GM19238 (cell line): ENCODE data around the gene PLXNA3.

Experiments used
- DNase-seq: peaks from one replicate; pipeline ENCODE4 v3.0.0; 2011; ENCODE audit warnings: low spot score; ENCODE audit not compliant: insufficient read length

Gene PLXNA3

DNA sequence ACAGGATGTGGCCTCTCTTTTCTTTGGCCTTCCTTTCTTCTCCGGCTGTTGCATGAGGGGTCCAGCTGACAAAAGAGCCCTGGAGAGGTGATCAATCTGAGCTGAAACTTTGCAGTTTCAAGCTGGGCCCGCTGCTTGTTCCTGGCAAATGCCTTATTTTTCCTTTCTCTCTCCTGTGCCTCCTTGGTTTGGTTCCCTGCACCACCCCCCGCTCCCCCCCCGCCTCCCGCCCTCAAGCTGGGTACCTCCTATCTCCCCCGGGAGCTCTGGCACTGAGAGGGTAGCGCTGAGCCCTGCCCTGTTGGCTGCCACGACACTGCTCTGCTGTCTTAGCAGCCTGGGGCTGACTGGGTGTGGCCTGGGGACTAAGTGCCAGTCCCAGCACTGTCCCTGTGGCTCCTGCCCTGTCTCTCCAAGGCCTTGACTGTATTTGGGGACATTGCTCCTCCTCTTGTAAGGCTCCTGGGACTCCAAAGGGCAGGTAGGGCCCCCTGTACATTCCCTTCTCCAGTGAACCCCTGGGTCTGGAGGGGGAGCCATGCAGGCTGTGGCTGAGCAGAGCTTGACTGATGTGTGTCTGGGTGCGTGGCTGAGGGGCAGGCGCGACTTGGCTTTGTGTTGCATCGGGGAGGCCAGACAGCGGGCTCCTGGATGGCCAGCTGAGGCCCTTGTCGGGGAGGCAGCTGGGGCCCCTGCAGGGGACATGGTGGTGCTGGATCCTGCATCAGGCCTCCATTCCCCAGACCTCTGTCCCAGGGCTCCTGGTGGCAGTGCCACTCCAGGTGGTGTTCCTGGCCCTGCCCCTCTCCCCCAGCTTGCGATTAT is 1.1 kb downstream of the PLXNA3 start:
- DNase-seq = no peak

- DNase-seq = no peak
These were observed 1.8 kb downstream of the PLXNA3 start for GRCh38 chrX:154459832-154460231.

DNA sequence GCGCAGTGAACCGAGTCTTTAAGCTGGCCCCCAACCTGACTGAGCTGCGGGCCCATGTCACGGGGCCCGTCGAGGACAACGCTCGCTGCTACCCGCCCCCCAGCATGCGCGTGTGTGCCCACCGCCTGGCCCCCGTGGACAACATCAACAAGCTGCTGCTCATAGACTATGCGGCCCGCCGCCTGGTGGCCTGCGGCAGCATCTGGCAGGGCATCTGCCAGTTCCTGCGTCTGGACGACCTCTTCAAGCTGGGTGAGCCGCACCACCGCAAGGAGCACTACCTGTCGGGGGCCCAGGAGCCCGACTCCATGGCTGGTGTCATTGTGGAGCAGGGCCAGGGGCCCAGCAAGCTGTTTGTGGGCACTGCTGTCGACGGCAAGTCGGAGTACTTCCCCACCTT is 2.2 kb downstream of the PLXNA3 start:
- no peak for DNase-seq

GRCh38 chrX:154462396-154462795 is 4.3 kb downstream of the PLXNA3 start:
- DNase-seq = no peak

DNA sequence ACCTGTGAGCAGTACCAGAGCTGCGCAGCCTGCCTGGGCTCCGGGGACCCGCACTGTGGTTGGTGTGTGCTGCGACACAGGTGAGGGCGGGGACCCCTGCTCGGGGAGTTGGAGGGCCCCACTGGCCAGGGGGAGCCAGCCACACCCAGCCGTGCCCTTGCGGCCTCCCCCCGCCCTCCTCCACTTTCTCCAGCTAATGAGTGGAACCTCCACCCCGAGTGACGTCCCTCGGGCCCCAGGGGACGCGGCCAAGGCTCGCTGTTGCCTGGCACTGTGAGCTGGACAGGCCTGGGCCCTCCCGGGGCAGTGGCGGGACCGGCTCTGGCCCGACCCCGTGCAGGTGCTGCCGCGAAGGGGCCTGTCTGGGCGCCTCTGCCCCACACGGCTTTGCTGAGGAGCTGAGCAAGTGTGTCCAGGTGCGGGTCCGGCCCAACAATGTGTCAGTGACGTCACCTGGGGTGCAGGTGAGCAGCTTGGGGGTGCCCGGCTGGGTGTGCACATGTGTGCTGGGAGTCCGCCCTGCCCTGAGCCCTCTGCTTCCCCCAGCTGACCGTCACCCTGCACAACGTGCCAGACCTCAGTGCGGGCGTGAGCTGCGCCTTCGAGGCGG is 5.6 kb downstream of the PLXNA3 start:
- DNase-seq = no peak

- no peak for DNase-seq
These were observed 6.8 kb downstream of the PLXNA3 start for GRCh38 chrX:154464806-154465365.

- DNase-seq = no peak
These were observed 7.5 kb downstream of the PLXNA3 start for GRCh38 chrX:154465601-154466000.

GRCh38 chrX:154466036-154466435 is 8.0 kb downstream of the PLXNA3 start:
- no peak for DNase-seq

- no peak for DNase-seq
These were observed 8.8 kb downstream of the PLXNA3 start for GRCh38 chrX:154466907-154467306.

GRCh38 chrX:154467556-154467955 is 9.5 kb downstream of the PLXNA3 start:
- DNase-seq = no peak

GRCh38 chrX:154468217-154468616 is 10.1 kb downstream of the PLXNA3 start:
- no peak for DNase-seq

DNA sequence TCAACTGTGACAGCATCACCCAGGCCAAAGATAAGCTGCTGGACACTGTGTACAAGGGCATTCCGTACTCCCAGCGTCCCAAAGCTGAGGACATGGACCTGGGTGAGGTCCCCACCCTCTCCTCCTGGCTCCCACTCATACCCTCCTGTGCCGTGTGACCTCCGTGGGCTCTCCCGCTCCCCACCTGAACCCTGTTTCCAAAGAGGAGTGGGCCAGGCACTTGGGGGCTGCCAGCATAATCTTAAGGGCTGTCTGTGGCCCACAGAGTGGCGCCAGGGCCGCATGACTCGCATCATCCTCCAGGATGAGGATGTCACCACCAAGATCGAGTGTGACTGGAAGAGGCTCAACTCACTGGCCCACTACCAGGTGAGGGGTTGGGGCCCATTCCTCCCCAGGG is 11.0 kb downstream of the PLXNA3 start:
- no peak for DNase-seq

DNA sequence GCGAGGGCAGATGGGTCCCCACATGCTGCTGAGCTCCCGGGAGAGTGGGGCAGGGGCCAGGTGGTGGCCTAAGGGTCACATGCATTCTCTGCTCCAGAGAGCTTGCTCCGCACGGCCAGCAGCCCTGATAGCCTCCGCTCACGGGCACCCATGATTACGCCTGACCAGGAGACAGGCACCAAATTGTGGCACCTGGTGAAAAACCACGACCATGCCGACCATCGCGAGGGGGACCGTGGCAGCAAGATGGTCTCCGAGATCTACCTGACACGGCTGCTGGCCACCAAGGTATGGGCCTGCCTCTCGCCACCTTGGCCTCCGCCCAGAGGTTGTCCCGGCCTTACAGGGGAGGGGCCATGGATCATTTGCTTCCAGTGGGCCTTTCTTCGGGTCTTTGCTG is 11.8 kb downstream of the PLXNA3 start:
- DNase-seq = no peak

DNA sequence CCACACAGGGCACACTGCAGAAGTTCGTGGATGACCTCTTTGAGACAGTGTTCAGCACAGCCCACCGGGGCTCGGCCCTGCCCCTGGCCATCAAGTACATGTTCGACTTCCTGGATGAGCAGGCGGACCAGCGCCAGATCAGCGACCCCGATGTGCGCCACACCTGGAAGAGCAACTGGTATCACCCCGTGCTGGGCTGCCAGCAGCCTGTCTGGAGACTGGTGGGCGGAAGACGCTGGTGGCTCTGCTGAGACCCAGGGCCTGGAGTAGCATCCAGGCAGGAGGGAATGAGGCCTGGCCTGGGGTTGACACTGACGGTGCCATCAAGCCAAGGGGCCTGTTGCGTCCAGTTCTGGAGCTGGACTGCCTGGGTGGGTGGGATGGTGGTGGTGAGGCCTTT is 12.4 kb downstream of the PLXNA3 start:
- no peak for DNase-seq

GRCh38 chrX:154470914-154471568 is 13.0 kb downstream of the PLXNA3 start:
- no peak for DNase-seq

DNA sequence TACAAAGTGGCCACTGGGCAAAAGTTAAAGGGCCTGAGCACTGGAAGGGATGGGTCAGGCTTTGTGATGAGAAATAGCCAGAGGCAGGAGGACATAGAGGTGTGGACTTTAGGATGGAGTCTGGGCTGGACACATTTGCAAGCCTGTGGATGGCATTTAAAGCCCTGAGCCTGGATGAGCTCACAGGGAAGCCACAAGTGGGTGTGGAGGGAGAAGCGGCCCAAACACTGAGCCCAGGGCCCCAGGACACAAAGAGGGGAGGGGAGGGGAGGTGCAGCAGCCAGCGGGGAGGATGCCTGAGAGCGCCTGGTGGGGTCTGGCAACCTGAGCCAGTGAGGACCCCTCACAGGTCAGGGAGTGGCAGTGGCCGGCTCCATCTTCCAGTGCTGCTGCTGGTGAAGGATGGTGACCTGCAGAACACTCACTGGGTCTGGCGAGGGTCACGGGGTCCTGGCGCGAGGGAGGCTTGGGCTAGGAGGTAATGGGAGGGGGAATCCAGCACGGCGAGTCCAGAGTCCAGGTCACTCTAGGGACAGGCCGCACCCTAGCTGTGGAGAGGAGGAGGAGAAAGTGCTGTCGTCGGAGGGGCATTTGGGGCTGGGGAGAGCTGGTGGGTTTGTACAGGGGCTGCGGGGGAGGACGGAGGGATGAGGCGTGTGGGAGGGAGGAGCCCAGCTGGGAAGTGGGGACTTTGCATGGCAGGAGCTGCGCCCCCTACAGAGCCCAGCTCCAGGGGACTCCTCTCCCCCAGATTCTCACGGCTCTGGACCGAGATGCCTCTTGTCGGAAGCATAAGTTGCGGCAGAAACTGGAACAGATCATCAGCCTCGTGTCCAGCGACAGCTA is 14.0 kb downstream of the PLXNA3 start:
- no peak for DNase-seq

- no peak for DNase-seq
These were observed 14.9 kb downstream of the PLXNA3 start for GRCh38 chrX:154472685-154473632.

GRCh38 chrX:154473683-154474082 is 15.6 kb downstream of the PLXNA3 start:
- no peak for DNase-seq

DNA sequence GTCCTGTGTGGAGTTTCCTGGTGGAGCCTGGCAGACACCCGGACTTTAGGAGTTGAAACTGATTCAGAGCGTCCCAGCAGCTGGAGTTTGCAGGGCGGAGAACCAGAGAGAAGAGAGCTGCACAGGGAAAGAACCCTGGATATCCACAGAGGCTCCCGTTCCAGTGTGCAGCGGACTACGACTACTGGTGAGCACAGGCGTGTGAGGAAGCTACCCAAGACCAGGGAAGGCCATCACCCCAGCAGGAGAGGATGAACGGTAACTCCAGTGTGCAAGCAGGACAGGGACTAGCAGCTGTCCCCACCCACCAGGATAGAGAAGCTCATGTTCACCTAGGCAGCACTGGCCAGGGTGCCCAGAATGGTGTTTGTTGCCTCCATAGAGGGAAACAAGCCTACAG is 18.7 kb downstream of the PLXNA3 start:
- no peak for DNase-seq

DNA sequence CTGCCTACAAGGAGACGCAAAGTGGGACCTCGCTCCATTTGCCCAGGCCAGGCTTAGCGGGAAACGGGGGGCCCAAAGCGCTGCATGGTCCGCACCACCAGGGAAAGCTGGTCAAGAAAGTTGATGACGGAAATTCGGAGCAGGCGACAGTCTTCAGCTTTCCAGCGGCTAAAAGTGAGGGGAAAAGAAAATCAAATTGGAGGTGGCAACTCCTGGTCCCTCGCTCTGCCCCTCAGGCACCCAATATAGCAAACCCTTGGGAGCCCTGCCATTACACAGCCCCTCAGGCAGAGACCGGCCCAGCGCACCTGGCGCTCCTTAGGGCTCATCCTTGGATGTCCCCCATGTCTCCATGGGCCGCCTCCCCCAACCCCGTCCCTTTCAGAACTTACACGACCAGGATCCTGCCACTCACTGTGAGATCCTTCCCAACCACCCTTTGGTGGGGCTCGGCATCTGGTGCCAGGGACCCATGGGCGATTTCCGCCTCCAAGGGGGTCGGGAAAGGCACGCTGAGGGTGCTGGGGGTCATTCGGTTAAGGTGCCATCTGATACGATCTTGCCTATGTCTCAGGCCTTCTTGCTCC is 19.9 kb downstream of the PLXNA3 start:
- DNase-seq = no peak
